ENCODE data around the gene ATG7. TPM values are rescaled to one million over a fixed set of nuclear protein-coding genes. Genes with fewer than 3 reads are reported as not detected.

ATG7 gene
- total RNA-seq, 2 experiments from 2014 or later = 21.7 to 28.4 TPM

GRCh38 chr3:11258958-11259357 is 13.2 kb upstream of the ATG7 start:
- POLR2A ChIA-PET = no interaction called here
- TF ChIP-seq EZH2phosphoT487 (IDR thresholded peaks at IDR 0.05; ENCODE audit: borderline replicate concordance, low read depth, low read length) (no peak), CTCF (conservative IDR thresholded peaks at IDR 0.05; ENCODE audit: low read length) (no peak)
- H4K20me1 ChIP-seq (ENCODE audit: insufficient read depth, low read length) = no peaks in the 10 kb centered on the region
- no peaks in the 10 kb centered on the region for H3K36me3 ChIP-seq (ENCODE audit: insufficient read depth, low read length)
- H3K79me2 ChIP-seq (ENCODE audit: insufficient read depth, low read depth, low read length) = no peaks in the 10 kb centered on the region
- no peaks in the 10 kb centered on the region for H3K9me3 ChIP-seq (ENCODE audit: low read length)
- H3K4me2 ChIP-seq (ENCODE audit: low read length) = no peak overlapping the region
- intact Hi-C loops (cut with micrococcal nuclease; ENCODE audit: unreplicated experiment) = no loop called here
- CTCF ChIA-PET (ENCODE audit: unreplicated experiment) = no interaction called here
- no TSS peak for BruUV-seq (replicated peaks)
- DNase-seq (ENCODE audit: low spot score) = no peak
- H3K9me2 ChIP-seq (ENCODE audit: insufficient read depth, low read length) = no peaks in the 10 kb centered on the region
- H3K4me3 ChIP-seq (ENCODE audit: low read depth, low read length, poor library complexity, severe bottlenecking) = no peak overlapping the region
- H3K27ac ChIP-seq (ENCODE audit: low read depth, low read length, poor library complexity, severe bottlenecking) = no peak overlapping the region
- no peaks in the 10 kb centered on the region for H3K4me1 ChIP-seq (ENCODE audit: insufficient read depth, low read length, poor library complexity, severe bottlenecking)
- no peak overlapping the region for H2AFZ ChIP-seq (ENCODE audit: low read length)

GRCh38 chr3:11260460-11260859 is 11.7 kb upstream of the ATG7 start:
- H3K79me2 ChIP-seq (ENCODE audit: insufficient read depth, low read depth, low read length) = no peaks in the 10 kb centered on the region
- H3K4me2 ChIP-seq (ENCODE audit: low read length) = no peak overlapping the region
- H3K9me3 ChIP-seq (ENCODE audit: low read length) = no peaks in the 10 kb centered on the region
- no peak overlapping the region for H3K4me3 ChIP-seq (ENCODE audit: low read depth, low read length, poor library complexity, severe bottlenecking)
- H3K36me3 ChIP-seq (ENCODE audit: insufficient read depth, low read length) = no peaks in the 10 kb centered on the region
- H2AFZ ChIP-seq (ENCODE audit: low read length) = no peak overlapping the region
- intact Hi-C loops (cut with micrococcal nuclease; ENCODE audit: unreplicated experiment) = no loop called here
- H3K9me2 ChIP-seq (ENCODE audit: insufficient read depth, low read length) = no peaks in the 10 kb centered on the region
- CTCF ChIA-PET (ENCODE audit: unreplicated experiment) = no interaction called here
- no peak for TF ChIP-seq CTCF (conservative IDR thresholded peaks at IDR 0.05; ENCODE audit: low read length)
- no peaks in the 10 kb centered on the region for H4K20me1 ChIP-seq (ENCODE audit: insufficient read depth, low read length)
- DNase-seq (ENCODE audit: low spot score) = no peak
- H3K4me1 ChIP-seq (ENCODE audit: insufficient read depth, low read length, poor library complexity, severe bottlenecking) = no peaks in the 10 kb centered on the region
- H3K27ac ChIP-seq (ENCODE audit: low read depth, low read length, poor library complexity, severe bottlenecking) = no peak overlapping the region
- BruUV-seq (replicated peaks) = no TSS peak
- POLR2A ChIA-PET = no interaction called here

- Histone ChIP-seq H3K9me2 (ENCODE audit: insufficient read depth, low read length) (no peaks in the 10 kb centered on the region), H3K4me3 (ENCODE audit: low read depth, low read length, poor library complexity, severe bottlenecking) (no peak overlapping the region), H2AFZ (ENCODE audit: low read length) (no peak overlapping the region), H3K9me3 (ENCODE audit: low read length) (no peaks in the 10 kb centered on the region), H4K20me1 (ENCODE audit: insufficient read depth, low read length) (no peaks in the 10 kb centered on the region), H3K4me1 (ENCODE audit: insufficient read depth, low read length, poor library complexity, severe bottlenecking) (peaks cover 9% of the 10 kb centered on the region), H3K27ac (ENCODE audit: low read depth, low read length, poor library complexity, severe bottlenecking) (no peak overlapping the region), H3K79me2 (ENCODE audit: insufficient read depth, low read depth, low read length) (peaks cover 13% of the 10 kb centered on the region; the same call in 1 of the 2 replicates), H3K36me3 (ENCODE audit: insufficient read depth, low read length) (no peaks in the 10 kb centered on the region), H3K4me2 (ENCODE audit: low read length) (no peak overlapping the region)
- ChIA-PET CTCF (ENCODE audit: unreplicated experiment) (no interaction called here), POLR2A (no interaction called here)
- no peak for DNase-seq (ENCODE audit: low spot score)
- intact Hi-C loops (cut with micrococcal nuclease; ENCODE audit: unreplicated experiment) = no loop called here
- BruUV-seq (replicated peaks) = no TSS peak
- TF ChIP-seq CTCF (conservative IDR thresholded peaks at IDR 0.05; ENCODE audit: low read length) (no peak), EZH2phosphoT487 (IDR thresholded peaks at IDR 0.05; ENCODE audit: borderline replicate concordance, low read depth, low read length) (no peak)
These were observed 3.2 kb upstream of the ATG7 start for GRCh38 chr3:11269007-11269406.

Measured in OCI-LY7 (cell line).